Keratinocyte (primary cell): Measurements from ENCODE around the gene SLC8A1. TPM values are rescaled to one million over a fixed set of nuclear protein-coding genes. Genes with fewer than 3 reads are reported as not detected.

Source experiments
- DNase-seq: peaks from one replicate; pipeline ENCODE4 v3.0.0-alpha.2; 2011; ENCODE audit warnings: low read depth, missing footprints, low spot score
- FAIRE-seq: peaks from 2 replicates; lab custom pipeline; 2011; peaks lifted over from hg19 to GRCh38; lab: Jason Lieb, UNC
- H2AFZ ChIP-seq: 2 replicates; pipeline ENCODE4 v1.6.0; 2012; ENCODE audit warnings: low read length, control low read depth, inconsistent platforms; ENCODE audit not compliant: control insufficient read depth
- H3K27ac ChIP-seq: 2 replicates; pipeline ENCODE4 v1.5.1; 2011; ENCODE audit warnings: low read length; ENCODE audit not compliant: control insufficient read depth, insufficient read depth
- H3K27me3 ChIP-seq: 3 replicates; pipeline ENCODE4 v1.6.0; 2011; ENCODE audit warnings: low read length; ENCODE audit not compliant: control insufficient read depth, insufficient read depth; ENCODE audit errors: extremely low read depth
- H3K36me3 ChIP-seq, 2 experiments: 2 replicates in 1 of 2; 3 replicates in 1 of 2; pipeline ENCODE4 v1.5.1; 2011; ENCODE audit warnings: low read length in 2 of 2, mild to moderate bottlenecking in 1 of 2; ENCODE audit not compliant: control insufficient read depth in 2 of 2, insufficient read depth in 2 of 2; ENCODE audit errors: extremely low read depth in 1 of 2
- H3K4me1 ChIP-seq: 3 replicates; pipeline ENCODE4 v1.5.1; 2011; ENCODE audit warnings: low read length; ENCODE audit not compliant: control insufficient read depth, insufficient read depth; ENCODE audit errors: extremely low read depth
- H3K4me2 ChIP-seq: 3 replicates; pipeline ENCODE4 v1.6.0; 2011; ENCODE audit warnings: low read depth, low read length; ENCODE audit not compliant: control insufficient read depth, insufficient read depth; ENCODE audit errors: extremely low read depth
- H3K4me3 ChIP-seq, 3 experiments: fragments of 200-600 bp in 1 of 3; sonication (generic) in 1 of 3; 2 replicates in 2 of 3; 3 replicates in 1 of 3; pipeline ENCODE4 v1.5.1; 2011 to 2016; ENCODE audit warnings: low read length in 3 of 3, mild to moderate bottlenecking in 3 of 3, control low read depth in 2 of 3, inconsistent platforms in 1 of 3, low read depth in 1 of 3, mixed read lengths in 1 of 3, mixed run types in 1 of 3, moderate library complexity in 1 of 3; ENCODE audit not compliant: control insufficient read depth in 2 of 3, insufficient read depth in 2 of 3; ENCODE audit errors: extremely low read depth in 1 of 3
- H3K79me2 ChIP-seq: 2 replicates; pipeline ENCODE4 v1.6.0; 2012; ENCODE audit warnings: low read length; ENCODE audit not compliant: control insufficient read depth, insufficient read depth
- H3K9ac ChIP-seq: 3 replicates; pipeline ENCODE4 v1.6.0; 2011; ENCODE audit warnings: low read length; ENCODE audit not compliant: control insufficient read depth, insufficient read depth; ENCODE audit errors: extremely low read depth
- H3K9me1 ChIP-seq: 3 replicates; pipeline ENCODE4 v1.6.0; 2011; ENCODE audit warnings: low read length; ENCODE audit not compliant: control insufficient read depth, insufficient read depth; ENCODE audit errors: extremely low read depth
- H3K9me3 ChIP-seq: 2 replicates; pipeline ENCODE4 v1.5.1; 2012; ENCODE audit warnings: low read depth, low read length; ENCODE audit not compliant: control insufficient read depth
- H4K20me1 ChIP-seq: 3 replicates; pipeline ENCODE4 v1.6.0; 2011; ENCODE audit warnings: low read length; ENCODE audit not compliant: control insufficient read depth, insufficient read depth; ENCODE audit errors: extremely low read depth
- EZH2 ChIP-seq: IDR thresholded peaks from one replicate; pipeline ENCODE4 v1.6.1; 2012; ENCODE audit warnings: inconsistent platforms, mild to moderate bottlenecking, low read length, moderate library complexity
- dilution Hi-C: fragments of 300-500 bp; cut with MboI; formaldehyde crosslinking; loops from one replicate; pipeline ENCODE4 v1.7.0; 2020; ENCODE audit warnings: low sequenced_read_pairs; ENCODE audit not compliant: extremely low pct_ligation_motif_present
- polyA plus RNA-seq, 5 experiments: library from polyadenylated mRNA; depleted of rRNA in 3 of 5; stranded (reverse) in 3 of 5; stranded (forward) in 1 of 5; unstranded in 1 of 5; fragments of >200 nt; gene quantifications; 1 replicate in 1 of 5; 2 replicates in 3 of 5; 3 replicates in 1 of 5; pipeline versions ENCODE4 v1.2.1 to v1.2.3, GENCODE V29; 2011 to 2012; ENCODE audit warnings: missing spikeins in 2 of 5, low read depth in 1 of 5, low replicate concordance in 1 of 5
- TF ChIP-seq, protein P1 (sequence below), 3 experiments: IDR thresholded peaks in 1 of 3; conservative IDR thresholded peaks in 1 of 3; optimal IDR thresholded peaks in 1 of 3; 2 replicates in 2 of 3; 3 replicates in 1 of 3; pipeline versions ENCODE3 to v1.5.1; 2011; ENCODE audit warnings: low read length in 3 of 3, mild to moderate bottlenecking in 3 of 3, moderate library complexity in 2 of 3, control low read depth in 1 of 3, inconsistent platforms in 1 of 3; ENCODE audit not compliant: insufficient read depth in 2 of 3; ENCODE audit errors: extremely low read depth in 1 of 3

Gene SLC8A1
- polyA plus RNA-seq, 1 donor (not counting 4 experiments of a cell fraction or from before 2014, with no cell fraction given) = 2.7 TPM

DNA sequence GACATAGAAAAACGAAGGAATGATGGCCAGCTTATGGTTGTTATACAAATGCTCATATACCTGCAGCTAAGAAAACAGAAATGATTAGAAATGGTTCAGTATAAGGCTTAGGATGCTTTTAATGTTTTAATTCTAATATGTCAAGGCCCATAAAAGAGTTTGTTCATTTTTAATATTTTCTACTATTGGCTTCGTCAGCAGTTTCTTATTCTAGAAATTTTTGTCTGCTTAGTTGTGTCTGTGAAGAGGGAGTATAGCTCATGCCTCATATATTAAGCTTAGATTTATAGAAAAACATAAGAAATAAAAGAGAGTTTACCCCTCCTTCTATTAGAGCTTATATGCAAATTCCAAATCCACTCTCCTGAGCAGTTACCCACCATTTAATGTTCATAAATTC, 292.6 kb downstream of the SLC8A1 start:
- H3K9ac ChIP-seq = no peak overlapping the region
- no peaks in the 10 kb centered on the region for H3K27me3 ChIP-seq
- FAIRE-seq (no peak), DNase-seq (no peak)
- no peaks in the 10 kb centered on the region for H3K4me1 ChIP-seq
- no peak overlapping the region for H2AFZ ChIP-seq
- no peak overlapping the region for H3K27ac ChIP-seq
- no peaks in the 10 kb centered on the region for H3K36me3 ChIP-seq
- TF ChIP-seq, protein P1, sequence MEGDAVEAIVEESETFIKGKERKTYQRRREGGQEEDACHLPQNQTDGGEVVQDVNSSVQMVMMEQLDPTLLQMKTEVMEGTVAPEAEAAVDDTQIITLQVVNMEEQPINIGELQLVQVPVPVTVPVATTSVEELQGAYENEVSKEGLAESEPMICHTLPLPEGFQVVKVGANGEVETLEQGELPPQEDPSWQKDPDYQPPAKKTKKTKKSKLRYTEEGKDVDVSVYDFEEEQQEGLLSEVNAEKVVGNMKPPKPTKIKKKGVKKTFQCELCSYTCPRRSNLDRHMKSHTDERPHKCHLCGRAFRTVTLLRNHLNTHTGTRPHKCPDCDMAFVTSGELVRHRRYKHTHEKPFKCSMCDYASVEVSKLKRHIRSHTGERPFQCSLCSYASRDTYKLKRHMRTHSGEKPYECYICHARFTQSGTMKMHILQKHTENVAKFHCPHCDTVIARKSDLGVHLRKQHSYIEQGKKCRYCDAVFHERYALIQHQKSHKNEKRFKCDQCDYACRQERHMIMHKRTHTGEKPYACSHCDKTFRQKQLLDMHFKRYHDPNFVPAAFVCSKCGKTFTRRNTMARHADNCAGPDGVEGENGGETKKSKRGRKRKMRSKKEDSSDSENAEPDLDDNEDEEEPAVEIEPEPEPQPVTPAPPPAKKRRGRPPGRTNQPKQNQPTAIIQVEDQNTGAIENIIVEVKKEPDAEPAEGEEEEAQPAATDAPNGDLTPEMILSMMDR (optimal IDR thresholded peaks at IDR 0.05 in 1 of 3, IDR thresholded peaks at IDR 0.05 in 1 of 3, conservative IDR thresholded peaks at IDR 0.05 in 1 of 3; ENCODE audit: extremely low read depth in 1 of 3, insufficient read depth in 2 of 3, low read length in 3 of 3) = no peak
- TF ChIP-seq EZH2 = no peak
- no peak overlapping the region for H3K4me3 ChIP-seq
- dilution Hi-C loops = no loop called here
- no peaks in the 10 kb centered on the region for H3K9me1 ChIP-seq
- H3K4me2 ChIP-seq = no peak overlapping the region
- no peaks in the 10 kb centered on the region for H3K9me3 ChIP-seq
- H3K79me2 ChIP-seq = no peaks in the 10 kb centered on the region
- no peaks in the 10 kb centered on the region for H4K20me1 ChIP-seq

DNA sequence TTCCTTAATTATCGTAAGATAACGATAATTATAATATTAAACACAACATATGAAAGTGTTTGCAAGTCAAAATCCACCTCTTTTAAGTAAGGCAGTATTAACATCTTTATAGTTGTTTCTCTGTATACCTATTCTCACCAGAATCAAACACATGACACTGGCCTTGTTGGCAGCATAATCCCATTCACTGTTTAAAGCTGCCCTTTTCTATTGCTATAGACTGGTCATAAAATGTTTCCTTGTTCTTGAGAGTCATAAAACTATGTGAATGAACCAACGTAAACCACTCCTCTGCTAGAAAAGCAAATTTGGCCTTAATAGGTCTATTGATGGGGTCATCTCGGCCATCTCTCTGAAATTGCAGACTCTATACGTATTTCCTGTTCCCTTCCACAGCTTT, 293.1 kb downstream of the SLC8A1 start:
- Histone ChIP-seq H3K9ac (no peak overlapping the region), H3K4me1 (no peaks in the 10 kb centered on the region), H3K27ac (no peak overlapping the region), H3K79me2 (no peaks in the 10 kb centered on the region), H3K9me1 (no peaks in the 10 kb centered on the region), H2AFZ (no peak overlapping the region), H3K9me3 (no peaks in the 10 kb centered on the region), H4K20me1 (no peaks in the 10 kb centered on the region), H3K36me3 (no peaks in the 10 kb centered on the region), H3K27me3 (no peaks in the 10 kb centered on the region), H3K4me2 (no peak overlapping the region), H3K4me3 (no peak overlapping the region)
- TF ChIP-seq, protein P1 (optimal IDR thresholded peaks at IDR 0.05 in 1 of 3, IDR thresholded peaks at IDR 0.05 in 1 of 3, conservative IDR thresholded peaks at IDR 0.05 in 1 of 3; ENCODE audit: extremely low read depth in 1 of 3, insufficient read depth in 2 of 3, low read length in 3 of 3) = no peak
- no peak for TF ChIP-seq EZH2
- FAIRE-seq = no peak
- DNase-seq = no peak
- dilution Hi-C loops = no loop called here
